ENCODE results near the gene SESN3. TPM values are rescaled to one million over a fixed set of nuclear protein-coding genes. Genes with fewer than 3 reads are reported as not detected.

The SESN3 gene
- total RNA-seq, 4 donors from 2014 or later: 18.1 to 22.7 (median 21.4) TPM

DNA sequence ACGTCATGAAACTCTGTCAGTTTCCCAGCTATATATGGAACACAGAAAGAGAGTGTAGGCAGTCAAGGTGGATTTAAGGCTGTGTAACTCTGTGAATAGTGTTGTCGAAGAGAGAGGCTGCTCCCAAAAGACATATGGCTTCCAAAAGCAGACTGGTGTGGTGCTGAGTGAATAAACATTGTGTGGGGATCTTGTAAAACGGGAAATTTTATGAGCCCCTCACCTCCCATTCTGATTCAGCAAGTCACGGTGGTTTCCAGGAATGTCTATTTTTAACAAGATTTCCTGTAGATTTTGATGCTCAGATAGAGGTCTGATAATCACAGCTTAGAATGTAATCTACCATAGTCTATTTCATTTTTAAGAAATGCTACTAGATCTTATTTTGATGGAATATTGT, 67.9 kb downstream of the SESN3 start:
- Histone ChIP-seq H3K27ac (replicated peaks in 1 of 4) (no peak overlapping the region), H3K4me3 (no peak overlapping the region)

DNA sequence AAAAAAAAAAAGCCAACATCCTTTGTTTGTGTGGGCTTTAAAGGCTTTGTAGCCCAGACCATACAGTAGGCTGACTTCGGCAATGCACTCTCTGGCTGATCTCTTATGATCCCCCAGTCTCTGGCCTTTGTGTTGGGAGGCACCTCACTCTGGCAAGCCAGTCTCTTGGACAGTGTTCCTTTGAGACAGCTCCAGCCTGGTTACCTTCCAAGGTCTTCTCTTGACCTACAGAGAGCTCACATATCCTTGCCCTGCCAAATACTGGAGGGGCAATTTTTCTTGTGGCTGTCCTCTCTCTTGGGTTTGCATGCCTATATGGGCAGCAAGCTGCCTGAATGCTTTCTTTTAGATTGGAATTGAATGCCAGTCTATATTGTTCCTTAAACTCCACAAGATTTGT, 69.8 kb downstream of the SESN3 start:
- DNase-seq (ENCODE audit: extremely low spot score): no peak
- intact Hi-C loops (cut with DNase I): no loop called here
- Histone ChIP-seq H3K27me3 (no peaks in the 10 kb centered on the region), H3K4me1 (peaks cover 0 to 26% (median 23%) of the 10 kb centered on the region in 4 donors), H3K27ac (replicated peaks in 1 of 4) (no peak overlapping the region), H3K36me3 (no peaks in the 10 kb centered on the region), H3K9me3 (no peaks in the 10 kb centered on the region), H3K4me3 (no peak overlapping the region)
- WGBS: 56% methylated on average over 1 of the region's 1 CpG
- TF ChIP-seq POLR2AphosphoS5 (IDR thresholded peaks at IDR 0.05): no peak
- TF ChIP-seq POLR2A (IDR thresholded peaks at IDR 0.05; ENCODE audit: low read depth): no peak
- TF ChIP-seq EP300 (IDR thresholded peaks at IDR 0.05): no peak
- TF ChIP-seq, protein P1, sequence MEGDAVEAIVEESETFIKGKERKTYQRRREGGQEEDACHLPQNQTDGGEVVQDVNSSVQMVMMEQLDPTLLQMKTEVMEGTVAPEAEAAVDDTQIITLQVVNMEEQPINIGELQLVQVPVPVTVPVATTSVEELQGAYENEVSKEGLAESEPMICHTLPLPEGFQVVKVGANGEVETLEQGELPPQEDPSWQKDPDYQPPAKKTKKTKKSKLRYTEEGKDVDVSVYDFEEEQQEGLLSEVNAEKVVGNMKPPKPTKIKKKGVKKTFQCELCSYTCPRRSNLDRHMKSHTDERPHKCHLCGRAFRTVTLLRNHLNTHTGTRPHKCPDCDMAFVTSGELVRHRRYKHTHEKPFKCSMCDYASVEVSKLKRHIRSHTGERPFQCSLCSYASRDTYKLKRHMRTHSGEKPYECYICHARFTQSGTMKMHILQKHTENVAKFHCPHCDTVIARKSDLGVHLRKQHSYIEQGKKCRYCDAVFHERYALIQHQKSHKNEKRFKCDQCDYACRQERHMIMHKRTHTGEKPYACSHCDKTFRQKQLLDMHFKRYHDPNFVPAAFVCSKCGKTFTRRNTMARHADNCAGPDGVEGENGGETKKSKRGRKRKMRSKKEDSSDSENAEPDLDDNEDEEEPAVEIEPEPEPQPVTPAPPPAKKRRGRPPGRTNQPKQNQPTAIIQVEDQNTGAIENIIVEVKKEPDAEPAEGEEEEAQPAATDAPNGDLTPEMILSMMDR (IDR thresholded peaks at IDR 0.05): no peak

More for the DNA sequence above, 67.9 kb downstream of the SESN3 start:
- no peak for DNase-seq (ENCODE audit: extremely low spot score)
- TF ChIP-seq POLR2AphosphoS5 (IDR thresholded peaks at IDR 0.05) (no peak), EP300 (IDR thresholded peaks at IDR 0.05) (no peak), POLR2A (IDR thresholded peaks at IDR 0.05; ENCODE audit: low read depth) (no peak)
- TF ChIP-seq, protein P1 (IDR thresholded peaks at IDR 0.05): no peak
- 77% methylated on average over 4 of the region's 4 CpGs for WGBS
- Histone ChIP-seq H3K36me3 (no peaks in the 10 kb centered on the region), H3K27me3 (no peaks in the 10 kb centered on the region), H3K9me3 (no peaks in the 10 kb centered on the region), H3K4me1 (peaks cover 0 to 8% (median 4%) of the 10 kb centered on the region in 4 donors)
- intact Hi-C loops (cut with DNase I): no loop called here

DNA sequence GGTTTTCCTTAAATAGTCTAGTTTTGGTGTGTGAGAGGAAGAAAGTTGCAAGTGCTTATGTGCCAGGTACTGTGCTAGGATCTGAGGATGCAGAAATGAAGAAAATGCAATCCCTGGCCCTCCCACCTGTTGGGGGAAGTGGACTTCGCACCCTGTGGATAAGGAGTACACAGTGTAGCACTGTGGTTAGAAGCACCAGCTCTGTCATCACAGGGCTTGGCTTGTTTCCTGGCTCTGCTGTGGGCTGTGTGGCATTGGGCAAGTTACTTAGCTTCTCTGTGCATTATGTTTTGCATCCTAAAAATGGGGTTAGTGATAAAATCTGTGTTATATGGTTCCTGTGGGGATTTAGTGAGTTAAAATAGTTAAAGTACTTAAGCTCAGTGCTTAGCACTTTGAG, 73.2 kb downstream of the SESN3 start:
- H3K27ac ChIP-seq (replicated peaks in 1 of 4): peak overlapping the region; percentile 74 to 80 (median 78)

DNA sequence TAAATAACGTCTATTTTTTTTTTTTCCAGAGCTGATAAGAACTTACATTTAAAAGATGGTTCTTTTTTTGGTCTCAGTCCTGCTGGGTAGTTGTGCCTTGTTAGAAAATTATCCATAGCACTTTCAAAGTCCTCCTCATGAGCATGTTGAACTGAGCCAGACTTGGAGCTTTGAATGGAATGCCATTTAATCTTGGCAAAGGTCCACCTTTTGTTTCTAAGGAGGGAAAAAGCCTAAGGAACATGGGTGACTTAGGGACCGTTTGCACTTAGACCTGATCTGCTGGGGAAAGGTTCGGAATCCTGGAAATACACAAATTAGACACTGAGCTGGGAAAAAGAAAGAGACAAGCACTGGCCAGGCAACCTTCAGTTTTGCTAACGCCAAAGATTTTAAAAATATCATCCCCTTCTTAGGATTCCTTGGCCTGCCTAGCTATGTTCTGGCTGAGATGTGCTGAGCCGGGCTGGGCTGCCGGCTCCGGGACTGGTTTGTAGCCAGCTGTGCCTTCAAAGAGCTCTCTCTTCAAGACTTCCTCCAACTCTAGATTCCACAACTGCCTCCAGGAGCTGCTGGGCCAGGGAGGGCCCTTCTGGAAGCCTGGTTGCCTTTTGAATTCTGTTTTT, 74.0 kb downstream of the SESN3 start:
- Histone ChIP-seq H3K27me3 (no peaks in the 10 kb centered on the region), H3K27ac (replicated peaks in 1 of 4) (peak overlapping the region; percentile 74 to 80 (median 78)), H3K4me3 (peak overlapping the region in 1 of 4 donors; percentile 13), H3K4me1 (peaks cover under 1 to 47% (median 38%) of the 10 kb centered on the region in 4 donors), H3K9me3 (no peaks in the 10 kb centered on the region), H3K36me3 (no peaks in the 10 kb centered on the region)
- TF ChIP-seq, protein P1 (IDR thresholded peaks at IDR 0.05): peak in 1 of 3 experiments; percentile 6
- no peak for TF ChIP-seq EP300 (IDR thresholded peaks at IDR 0.05)
- peak; percentile 47 to 48 for TF ChIP-seq POLR2AphosphoS5 (IDR thresholded peaks at IDR 0.05)
- 18% methylated on average over 7 of the region's 7 CpGs for WGBS
- DNase-seq (ENCODE audit: extremely low spot score): no peak
- intact Hi-C loops (cut with DNase I): loop anchor here (10.0 kb wide), 2 partner anchors 178 to 358 kb away; no protein-coding TSS in a partner anchor

More for the DNA sequence above, 73.2 kb downstream of the SESN3 start:
- Histone ChIP-seq H3K9me3 (no peaks in the 10 kb centered on the region), H3K4me3 (no peak overlapping the region), H3K27me3 (no peaks in the 10 kb centered on the region), H3K36me3 (no peaks in the 10 kb centered on the region), H3K4me1 (peaks cover 0 to 41% (median 34%) of the 10 kb centered on the region in 4 donors)
- WGBS: 94% methylated on average over 1 of the region's 1 CpG
- TF ChIP-seq EP300 (IDR thresholded peaks at IDR 0.05) (no peak), POLR2A (IDR thresholded peaks at IDR 0.05; ENCODE audit: low read depth) (no peak), POLR2AphosphoS5 (IDR thresholded peaks at IDR 0.05) (no peak)
- TF ChIP-seq, protein P1 (IDR thresholded peaks at IDR 0.05): no peak
- DNase-seq (ENCODE audit: extremely low spot score): no peak
- intact Hi-C loops (cut with DNase I): loop anchor here (10.0 kb wide), 2 partner anchors 177 to 357 kb away; no protein-coding TSS in a partner anchor
